Activated CD4-positive, alpha-beta T cell treated with anti-CD3 and anti-CD28 coated beads for 24 hours (primary cell): ENCODE measurements around the gene HIF1A.
"Not testable (repeated sequence)": the region's sequence is repeated elsewhere in the genome, so short reads cannot be mapped to it uniquely, and the experiment has no call there.

ENCODE experiments used
- DNase-seq, 2 donors: peaks; one replicate each; pipeline ENCODE4 v3.0.0-alpha.2; 2020; ENCODE audit warnings: low read depth in 2 of 2

HIF1A gene

GRCh38 chr14:61708693-61709092 is 13.4 kb downstream of the HIF1A start:
- not testable (repeated sequence) for DNase-seq

GRCh38 chr14:61710853-61711817 is 15.8 kb downstream of the HIF1A start:
- no peak for DNase-seq

GRCh38 chr14:61712137-61712536 is 16.8 kb downstream of the HIF1A start:
- DNase-seq: no peak

GRCh38 chr14:61713724-61714437 is 18.6 kb downstream of the HIF1A start:
- no peak for DNase-seq

GRCh38 chr14:61716956-61717355 is 21.6 kb downstream of the HIF1A start:
- DNase-seq: no peak

GRCh38 chr14:61718039-61718438 is 22.7 kb downstream of the HIF1A start:
- DNase-seq: no peak

- DNase-seq: no peak
These were observed 24.3 kb downstream of the HIF1A start for GRCh38 chr14:61719344-61720293.

- DNase-seq: no peak
These were observed 25.0 kb downstream of the HIF1A start for GRCh38 chr14:61720294-61720661.

GRCh38 chr14:61720741-61721140 is 25.4 kb downstream of the HIF1A start:
- DNase-seq: no peak

- no peak for DNase-seq
These were observed 28.8 kb downstream of the HIF1A start for GRCh38 chr14:61724133-61724532.

GRCh38 chr14:61726778-61727658 is 31.7 kb downstream of the HIF1A start:
- DNase-seq: no peak

- DNase-seq: no peak
These were observed 35.6 kb downstream of the HIF1A start for GRCh38 chr14:61730756-61731373.

- no peak for DNase-seq
These were observed 38.7 kb downstream of the HIF1A start for GRCh38 chr14:61733972-61734371.

GRCh38 chr14:61736751-61737150 is 41.4 kb downstream of the HIF1A start:
- DNase-seq: no peak

- no peak for DNase-seq
These were observed 42.6 kb downstream of the HIF1A start for GRCh38 chr14:61737915-61738314.

- DNase-seq: no peak
These were observed 43.8 kb downstream of the HIF1A start for GRCh38 chr14:61739133-61739532.

- no peak for DNase-seq
These were observed 47.1 kb downstream of the HIF1A start for GRCh38 chr14:61742371-61742770.

GRCh38 chr14:61744238-61744637 is 48.9 kb downstream of the HIF1A start:
- DNase-seq: no peak

GRCh38 chr14:61746346-61746745 is 51.0 kb downstream of the HIF1A start:
- not testable (repeated sequence) for DNase-seq

GRCh38 chr14:61746881-61747280 is 51.6 kb downstream of the HIF1A start:
- DNase-seq: no peak
